ENCODE measurements around the gene MRPL53. TPM values are rescaled to one million over a fixed set of nuclear protein-coding genes. Genes with fewer than 3 reads are reported as not detected.

MRPL53 gene
- total and polyA plus RNA-seq, 2 of the 13 experiments (the other 11 are each of a cell fraction or from before 2014, with no cell fraction given), result 34.3 to 51.9 TPM

GRCh38 chr2:74457549-74458131 is 14.8 kb downstream of the MRPL53 start (continued):
- TF ChIP-seq FOXO1 (CRISPR knock-in tag; IDR thresholded peaks at IDR 0.05) (0 out of 2 replicates have a peak, but pooled peaks have one; percentile 13), HCFC1 (IDR thresholded peaks at IDR 0.05; ENCODE audit: low read depth, low read length) (no peak), ZBTB43 (CRISPR knock-in tag; conservative IDR thresholded peaks at IDR 0.05) (peak; percentile 62; the same call in 1 of the 2 replicates), MZF1 (CRISPR knock-in tag; IDR thresholded peaks at IDR 0.05; ENCODE audit: borderline replicate concordance) (no peak), RFXANK (CRISPR knock-in tag; IDR thresholded peaks at IDR 0.05) (no peak), NFYB (CRISPR knock-in tag; IDR thresholded peaks at IDR 0.05) (no peak), ZFAT (CRISPR knock-in tag; conservative IDR thresholded peaks at IDR 0.05) (no peak), FOXM1 (CRISPR knock-in tag; IDR thresholded peaks at IDR 0.05) (0 out of 2 replicates have a peak, but pooled peaks have one; percentile 57), TRIM24 (CRISPR knock-in tag; IDR thresholded peaks at IDR 0.05) (no peak), ZNF33A (CRISPR knock-in tag; IDR thresholded peaks at IDR 0.05; ENCODE audit: borderline replicate concordance) (no peak), ARHGAP35 (CRISPR knock-in tag; IDR thresholded peaks at IDR 0.05; ENCODE audit: borderline replicate concordance) (peak; percentile 4; the same call in 1 of the 2 replicates), RBAK (CRISPR knock-in tag; IDR thresholded peaks at IDR 0.05) (no peak; the same call in 1 of the 2 replicates), HNF1B (CRISPR knock-in tag; IDR thresholded peaks at IDR 0.05) (peak; percentile 59; the same call in 1 of the 2 replicates), KDM5A (IDR thresholded peaks at IDR 0.05; ENCODE audit: borderline replicate concordance, low read length) (peak; percentile 82), ATF6 (CRISPR knock-in tag; conservative IDR thresholded peaks at IDR 0.05) (no peak; the same call in 1 of the 2 replicates), TIGD3 (CRISPR knock-in tag; IDR thresholded peaks at IDR 0.05; ENCODE audit: borderline replicate concordance) (no peak)
- TF ChIP-seq, protein P1, sequence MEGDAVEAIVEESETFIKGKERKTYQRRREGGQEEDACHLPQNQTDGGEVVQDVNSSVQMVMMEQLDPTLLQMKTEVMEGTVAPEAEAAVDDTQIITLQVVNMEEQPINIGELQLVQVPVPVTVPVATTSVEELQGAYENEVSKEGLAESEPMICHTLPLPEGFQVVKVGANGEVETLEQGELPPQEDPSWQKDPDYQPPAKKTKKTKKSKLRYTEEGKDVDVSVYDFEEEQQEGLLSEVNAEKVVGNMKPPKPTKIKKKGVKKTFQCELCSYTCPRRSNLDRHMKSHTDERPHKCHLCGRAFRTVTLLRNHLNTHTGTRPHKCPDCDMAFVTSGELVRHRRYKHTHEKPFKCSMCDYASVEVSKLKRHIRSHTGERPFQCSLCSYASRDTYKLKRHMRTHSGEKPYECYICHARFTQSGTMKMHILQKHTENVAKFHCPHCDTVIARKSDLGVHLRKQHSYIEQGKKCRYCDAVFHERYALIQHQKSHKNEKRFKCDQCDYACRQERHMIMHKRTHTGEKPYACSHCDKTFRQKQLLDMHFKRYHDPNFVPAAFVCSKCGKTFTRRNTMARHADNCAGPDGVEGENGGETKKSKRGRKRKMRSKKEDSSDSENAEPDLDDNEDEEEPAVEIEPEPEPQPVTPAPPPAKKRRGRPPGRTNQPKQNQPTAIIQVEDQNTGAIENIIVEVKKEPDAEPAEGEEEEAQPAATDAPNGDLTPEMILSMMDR (CRISPR knock-in tag; IDR thresholded peaks at IDR 0.05), result no peak; the same call in 1 of the 2 replicates
- TF ChIP-seq, protein P2, sequence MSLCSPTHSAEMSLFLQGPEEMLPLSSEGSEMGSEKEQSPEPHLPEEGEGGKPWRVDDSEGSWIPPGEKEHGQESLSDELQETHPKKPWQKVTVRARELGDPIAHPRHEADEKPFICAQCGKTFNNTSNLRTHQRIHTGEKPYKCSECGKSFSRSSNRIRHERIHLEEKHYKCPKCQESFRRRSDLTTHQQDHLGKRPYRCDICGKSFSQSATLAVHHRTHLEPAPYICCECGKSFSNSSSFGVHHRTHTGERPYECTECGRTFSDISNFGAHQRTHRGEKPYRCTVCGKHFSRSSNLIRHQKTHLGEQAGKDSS (CRISPR knock-in tag; IDR thresholded peaks at IDR 0.05; ENCODE audit: borderline replicate concordance, low read depth), result peak; percentile 63; the same call in 1 of the 2 replicates
- TF ChIP-seq, protein P3, sequence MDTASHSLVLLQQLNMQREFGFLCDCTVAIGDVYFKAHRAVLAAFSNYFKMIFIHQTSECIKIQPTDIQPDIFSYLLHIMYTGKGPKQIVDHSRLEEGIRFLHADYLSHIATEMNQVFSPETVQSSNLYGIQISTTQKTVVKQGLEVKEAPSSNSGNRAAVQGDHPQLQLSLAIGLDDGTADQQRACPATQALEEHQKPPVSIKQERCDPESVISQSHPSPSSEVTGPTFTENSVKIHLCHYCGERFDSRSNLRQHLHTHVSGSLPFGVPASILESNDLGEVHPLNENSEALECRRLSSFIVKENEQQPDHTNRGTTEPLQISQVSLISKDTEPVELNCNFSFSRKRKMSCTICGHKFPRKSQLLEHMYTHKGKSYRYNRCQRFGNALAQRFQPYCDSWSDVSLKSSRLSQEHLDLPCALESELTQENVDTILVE (CRISPR knock-in tag; IDR thresholded peaks at IDR 0.05), result no peak; the same call in 1 of the 2 replicates

All from HepG2 (cell line).